GM23338 (cell line): Measurements from ENCODE around the gene ACOX1. TPM values are rescaled to one million over a fixed set of nuclear protein-coding genes. Genes with fewer than 3 reads are reported as not detected.

ENCODE experiments used
- ATAC-seq: fragments of 200-7000 bp; cut with Tn5 transposase; 3 replicates; pipeline ENCODE4 v1.9.1; 2020
- DNase-seq: peaks from one replicate; pipeline ENCODE4 v3.0.0-alpha.2; 2015; ENCODE audit warnings: low spot score
- H2AFZ ChIP-seq: fragments of 200-600 bp; sonication (generic); 2 replicates; pipeline ENCODE4 v1.8.0; 2016; ENCODE audit warnings: antibody characterized with exemption, mild to moderate bottlenecking, moderate library complexity
- H3F3A ChIP-seq: fragments of 200-600 bp; sonication (generic); replicated peaks from 2 replicates; pipeline ENCODE4 v1.8.0; 2017; ENCODE audit warnings: antibody characterized with exemption, mixed run types, low read depth
- H3K27ac ChIP-seq: fragments of 200-600 bp; sonication (generic); 2 replicates; pipeline ENCODE4 v1.6.1; 2016; ENCODE audit warnings: low read depth
- H3K27me3 ChIP-seq: fragments of 200-600 bp; sonication (generic); 2 replicates; pipeline ENCODE4 v1.8.0; 2016; ENCODE audit warnings: mild to moderate bottlenecking, mixed run types, moderate library complexity; ENCODE audit not compliant: insufficient read depth
- H3K36me3 ChIP-seq: fragments of 200-600 bp; sonication (generic); 2 replicates; pipeline ENCODE4 v1.8.0; 2016; ENCODE audit warnings: mild to moderate bottlenecking; ENCODE audit not compliant: insufficient read depth
- H3K4me1 ChIP-seq: fragments of 200-600 bp; sonication (generic); 2 replicates; pipeline ENCODE4 v1.8.0; 2016; ENCODE audit warnings: mild to moderate bottlenecking, moderate library complexity; ENCODE audit not compliant: insufficient read depth
- H3K4me2 ChIP-seq: fragments of 200-600 bp; sonication (generic); 2 replicates; pipeline ENCODE4 v1.7.1; 2017; ENCODE audit warnings: mixed run types
- H3K4me3 ChIP-seq: fragments of 200-600 bp; sonication (generic); 2 replicates; pipeline ENCODE4 v1.6.1; 2016; ENCODE audit warnings: mixed run types
- H3K79me2 ChIP-seq: fragments of 200-600 bp; sonication (generic); replicated peaks from 2 replicates; pipeline ENCODE4 v1.8.0; 2017; ENCODE audit warnings: mild to moderate bottlenecking; ENCODE audit not compliant: insufficient read depth
- H3K9me2 ChIP-seq: fragments of 200-600 bp; sonication (generic); 2 replicates; pipeline ENCODE4 v1.8.0; 2017; ENCODE audit not compliant: insufficient read depth
- H4K20me1 ChIP-seq: fragments of 200-600 bp; sonication (generic); replicated peaks from 2 replicates; pipeline ENCODE4 v1.8.0; 2017; ENCODE audit warnings: mild to moderate bottlenecking; ENCODE audit not compliant: insufficient read depth
- H3K27ac Mint-ChIP-seq: 2 replicates; pipeline ENCODE4 v1.8.0; 2020; ENCODE audit warnings: inconsistent platforms, mild to moderate bottlenecking, moderate library complexity, mixed read lengths
- H3K27me3 Mint-ChIP-seq: 3 replicates; pipeline ENCODE4 v1.8.0; 2022; ENCODE audit warnings: low read depth, mild to moderate bottlenecking, moderate library complexity, mixed read lengths, inconsistent platforms; ENCODE audit not compliant: insufficient read depth, poor library complexity
- H3K36me3 Mint-ChIP-seq: 3 replicates; pipeline ENCODE4 v1.8.0; 2021; ENCODE audit warnings: low read depth, mild to moderate bottlenecking, inconsistent platforms, moderate library complexity, mixed read lengths
- H3K4me1 Mint-ChIP-seq: 3 replicates; pipeline ENCODE4 v1.8.0; 2020; ENCODE audit warnings: mild to moderate bottlenecking, inconsistent platforms, mixed read lengths
- H3K4me3 Mint-ChIP-seq: 3 replicates; pipeline ENCODE4 v1.8.0; 2021; ENCODE audit warnings: moderate library complexity, mild to moderate bottlenecking, inconsistent platforms, mixed read lengths
- H3K9me3 Mint-ChIP-seq: 3 replicates; pipeline ENCODE4 v1.8.0; 2020; ENCODE audit warnings: moderate library complexity, mild to moderate bottlenecking, inconsistent platforms, mixed read lengths
- CREB1 ChIP-seq: fragments of 250-450 bp; sonication (Bioruptor Pico); IDR thresholded peaks from 2 replicates; pipeline ENCODE4 v1.5.0; 2020; ENCODE audit warnings: low read depth, mild to moderate bottlenecking, moderate library complexity
- CTCF ChIP-seq, 2 experiments: fragments of 200-600 bp in 1 of 2; sonication (generic) in 1 of 2; conservative IDR thresholded peaks; 2 replicates each; pipeline versions ENCODE4 v1.5.1 to v1.6.1; 2016 to 2017; ENCODE audit warnings: antibody characterized with exemption in 2 of 2, low read depth in 2 of 2, mild to moderate bottlenecking in 2 of 2, moderate library complexity in 1 of 2
- ETS1 ChIP-seq: IDR thresholded peaks from 2 replicates; pipeline ENCODE4 v1.6.1; 2016; ENCODE audit warnings: antibody characterized with exemption
- EZH2 ChIP-seq: fragments of 200-600 bp; sonication (generic); IDR thresholded peaks from one replicate; pipeline ENCODE4 v1.8.0; 2017; ENCODE audit warnings: antibody characterized with exemption, mild to moderate bottlenecking, low read depth; ENCODE audit not compliant: unreplicated experiment
- EZH2phosphoT487 ChIP-seq: fragments of 200-600 bp; sonication (generic); IDR thresholded peaks from one replicate; pipeline ENCODE4 v1.8.1; 2018; ENCODE audit warnings: antibody characterized with exemption; ENCODE audit not compliant: unreplicated experiment
- JUNB ChIP-seq: IDR thresholded peaks from one replicate; pipeline ENCODE4 v1.6.1; 2016; ENCODE audit warnings: antibody characterized with exemption; ENCODE audit not compliant: unreplicated experiment
- NANOG ChIP-seq: IDR thresholded peaks from 2 replicates; pipeline ENCODE4 v1.6.1; 2016; ENCODE audit warnings: antibody characterized with exemption, borderline replicate concordance
- POLR2AphosphoS5 ChIP-seq: IDR thresholded peaks from 2 replicates; pipeline ENCODE4 v1.6.1; 2016; ENCODE audit warnings: antibody characterized with exemption, low read depth
- REST ChIP-seq: IDR thresholded peaks from one replicate; pipeline ENCODE4 v1.6.1; 2018; ENCODE audit warnings: antibody characterized with exemption; ENCODE audit not compliant: unreplicated experiment
- STAT1 ChIP-seq: IDR thresholded peaks from one replicate; pipeline ENCODE4 v1.6.1; 2016; ENCODE audit warnings: antibody characterized with exemption; ENCODE audit not compliant: unreplicated experiment
- ZNF114 ChIP-seq: fragments of 250-450 bp; sonication (Bioruptor Pico); IDR thresholded peaks from 2 replicates; pipeline ENCODE4 v1.5.0; 2020; ENCODE audit warnings: mild to moderate bottlenecking, moderate library complexity
- ZNF331 ChIP-seq: fragments of 250-450 bp; sonication (Bioruptor Pico); IDR thresholded peaks from 2 replicates; pipeline ENCODE4 v1.5.0; 2020; ENCODE audit warnings: low read depth, mild to moderate bottlenecking, moderate library complexity
- ZNF462 ChIP-seq: fragments of 250-450 bp; sonication (Bioruptor Pico); IDR thresholded peaks from 2 replicates; pipeline ENCODE4 v1.5.0; 2020; ENCODE audit warnings: mild to moderate bottlenecking, moderate library complexity
- polyA plus RNA-seq: library from polyadenylated mRNA; unstranded; fragments of >200 nt; fragmentation: Nextera tagmentation; extraction: Ambion mirVana; gene quantifications from 2 replicates; pipeline ENCODE4 v1.2.1, GENCODE V29; 2016
- total RNA-seq: library from RNA; depleted of rRNA; stranded (reverse); fragments of >200 nt; shearing (Covaris generic); gene quantifications from 2 replicates; pipeline ENCODE4 v1.2.3, GENCODE V29; 2014

The ACOX1 gene
- total and polyA plus RNA-seq, 2 experiments from 2014 or later = 12.8 to 32.9 TPM

- no peak for TF ChIP-seq EZH2
- TF ChIP-seq ETS1 = no peak
- TF ChIP-seq JUNB = no peak
- TF ChIP-seq ZNF331 = no peak
- TF ChIP-seq POLR2AphosphoS5 = no peak
- TF ChIP-seq ZNF114 (CRISPR knock-in tag) = no peak
- TF ChIP-seq ZNF462 (CRISPR knock-in tag) = no peak
- TF ChIP-seq EZH2phosphoT487 = no peak
- no peak for TF ChIP-seq STAT1
- no peak for TF ChIP-seq REST
- no peak for TF ChIP-seq CREB1 (CRISPR knock-in tag)
- no peak for TF ChIP-seq NANOG
- no peak for TF ChIP-seq CTCF (conservative IDR thresholded peaks at IDR 0.05; ENCODE audit: low read depth in 2 of 2)
- Mint-ChIP-seq H3K27me3 (peaks cover 12% of the 10 kb centered on the region), H3K4me3 (no peak overlapping the region), H3K4me1 (peaks cover 5% of the 10 kb centered on the region), H3K36me3 (peaks cover 3% of the 10 kb centered on the region), H3K27ac (no peak overlapping the region), H3K9me3 (no peaks in the 10 kb centered on the region; the same call in none of the 3 replicates)
- Histone ChIP-seq H3K4me3 (no peak overlapping the region), H3K36me3 (no peaks in the 10 kb centered on the region), H3F3A (0 out of 2 replicates have a peak, but pooled peaks cover 6% of the 10 kb centered on the region), H3K27ac (no peak overlapping the region), H2AFZ (no peak overlapping the region), H3K4me2 (no peak overlapping the region), H3K79me2 (no peaks in the 10 kb centered on the region), H4K20me1 (no peaks in the 10 kb centered on the region), H3K9me2 (no peaks in the 10 kb centered on the region), H3K4me1 (no peaks in the 10 kb centered on the region), H3K27me3 (no peaks in the 10 kb centered on the region)
- DNase-seq (no peak), ATAC-seq (no peak)
These were observed 30.5 kb upstream of the ACOX1 start for GRCh38 chr17:76009447-76009846.
